ENCODE results near the gene SYT13.

DNA sequence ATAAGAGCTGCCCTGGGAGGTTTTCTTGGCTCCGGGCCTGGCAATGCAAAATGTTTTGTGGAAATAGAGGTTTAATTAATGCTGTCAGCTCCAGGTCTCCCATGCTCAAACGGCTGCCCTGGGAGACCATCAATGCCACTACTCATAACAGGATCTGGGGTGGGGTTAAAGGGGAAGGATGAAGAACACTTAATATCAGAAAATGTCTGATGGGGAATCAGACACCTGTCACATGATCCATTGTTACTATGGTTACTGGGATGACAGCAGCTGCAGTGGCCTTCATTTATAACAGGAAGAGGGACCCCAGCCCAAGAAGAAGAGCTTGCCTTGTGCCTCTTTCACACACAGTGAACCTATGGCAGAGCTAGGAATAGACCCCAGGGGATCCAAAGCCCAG lies 2.2 kb upstream of the SYT13 start:
- TF ChIP-seq, protein P1, sequence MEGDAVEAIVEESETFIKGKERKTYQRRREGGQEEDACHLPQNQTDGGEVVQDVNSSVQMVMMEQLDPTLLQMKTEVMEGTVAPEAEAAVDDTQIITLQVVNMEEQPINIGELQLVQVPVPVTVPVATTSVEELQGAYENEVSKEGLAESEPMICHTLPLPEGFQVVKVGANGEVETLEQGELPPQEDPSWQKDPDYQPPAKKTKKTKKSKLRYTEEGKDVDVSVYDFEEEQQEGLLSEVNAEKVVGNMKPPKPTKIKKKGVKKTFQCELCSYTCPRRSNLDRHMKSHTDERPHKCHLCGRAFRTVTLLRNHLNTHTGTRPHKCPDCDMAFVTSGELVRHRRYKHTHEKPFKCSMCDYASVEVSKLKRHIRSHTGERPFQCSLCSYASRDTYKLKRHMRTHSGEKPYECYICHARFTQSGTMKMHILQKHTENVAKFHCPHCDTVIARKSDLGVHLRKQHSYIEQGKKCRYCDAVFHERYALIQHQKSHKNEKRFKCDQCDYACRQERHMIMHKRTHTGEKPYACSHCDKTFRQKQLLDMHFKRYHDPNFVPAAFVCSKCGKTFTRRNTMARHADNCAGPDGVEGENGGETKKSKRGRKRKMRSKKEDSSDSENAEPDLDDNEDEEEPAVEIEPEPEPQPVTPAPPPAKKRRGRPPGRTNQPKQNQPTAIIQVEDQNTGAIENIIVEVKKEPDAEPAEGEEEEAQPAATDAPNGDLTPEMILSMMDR (IDR thresholded peaks at IDR 0.05), result no peak
- TF ChIP-seq POLR2A (IDR thresholded peaks at IDR 0.05), result no peak

Measured in tibial nerve (tissue), 3 donors.